Ovary (tissue), 9 donors: ENCODE results near the gene IBA57. TPM values are rescaled to one million over a fixed set of nuclear protein-coding genes. Genes with fewer than 3 reads are reported as not detected.

ENCODE experiments used
- DNase-seq, 5 donors: peaks; one replicate each; pipeline ENCODE4 v3.0.0-alpha.2; 2019 to 2020
- H3K27ac ChIP-seq, 2 donors: fragments of 200-600 bp; one replicate each; pipeline versions ENCODE4 v1.5.1 to v1.8.0; 2019 to 2022
- H3K27me3 ChIP-seq: fragments of 200-600 bp; one replicate; pipeline ENCODE4 v1.8.0; 2022
- H3K36me3 ChIP-seq: fragments of 200-600 bp; sonication (generic); one replicate; pipeline ENCODE4 v1.5.1; 2019
- H3K4me1 ChIP-seq: one replicate; pipeline ENCODE4 v1.8.1; 2013; ENCODE audit warnings: mild to moderate bottlenecking, moderate library complexity; ENCODE audit not compliant: insufficient read depth
- H3K4me3 ChIP-seq: fragments of 200-600 bp; sonication (generic); one replicate; pipeline ENCODE4 v1.5.1; 2017
- H3K9me3 ChIP-seq, 2 donors: fragments of 200-600 bp in 1 of 2; sonication (generic) in 1 of 2; one replicate each; pipeline versions ENCODE4 v1.5.1 to v1.8.1; 2013 to 2019; ENCODE audit warnings: mild to moderate bottlenecking in 1 of 2, moderate library complexity in 1 of 2
- CTCF ChIP-seq, 3 donors: fragments of 450-650 bp in 2 of 3; fragments of 200-600 bp in 1 of 3; IDR thresholded peaks; one replicate each; pipeline versions ENCODE4 v1.5.1 to v1.8.0; 2016 to 2022; ENCODE audit warnings: antibody characterized with exemption in 3 of 3, mild to moderate bottlenecking in 1 of 3
- EP300 ChIP-seq: sonication (generic); formaldehyde crosslinking; IDR thresholded peaks from one replicate; pipeline ENCODE4 v1.6.1; 2017; ENCODE audit warnings: antibody characterized with exemption
- POLR2A ChIP-seq: fragments of 450-650 bp; IDR thresholded peaks from one replicate; pipeline ENCODE4 v1.6.1; 2017; ENCODE audit warnings: antibody characterized with exemption, mild to moderate bottlenecking, moderate library complexity
- WGBS, 3 donors: extraction: QIAGEN DNeasy Blood & Tissue Kit in 1 of 3; methylation state at CpG; one replicate each; pipeline versions ENCODE4 v1.1.5 to v1.1.7; 2013 to 2017; 5-methylcytosine and 5-hydroxymethylcytosine counted together
- intact Hi-C, 4 donors: fragments of 100-400 bp; cut with DNase I; formaldehyde crosslinking; loops; one replicate each; pipeline versions ENCODE4 v1.11.0 to v1.15.1; 2022 to 2023
- polyA plus RNA-seq, 2 donors: library from polyadenylated mRNA; stranded (reverse); fragments of 200-250 nt in 1 of 2; fragments of 350-450 nt in 1 of 2; fragmentation: Illumina TruSeq in 1 of 2; extraction: RNeasy Lipid Tissue Mini Kit (QIAGEN cat#74804) in 1 of 2; gene quantifications; one replicate each; pipeline ENCODE4 v1.2.3, GENCODE V29; 2013 to 2014
- total RNA-seq, 7 donors: library from RNA; depleted of rRNA in 2 of 7; stranded (reverse); fragments of >200 nt in 2 of 7; fragmentation: NEBNext Ultra II Directional in 3 of 7; extraction: Animal tissue kit (Norgen Biotek cat#: 25700) in 3 of 7; gene quantifications; one replicate each; pipeline versions ENCODE4 v1.1.0 to v1.2.4, GENCODE V29; 2016 to 2023
- donor health status: DM: no; HTN: no; CAD: no; lungs with moderate emphysema.
- donor health status: DM: no; HTN: no; CAD: no.
- donor health status: Bipolar disorder and iron deficiency.
- donor health status: DM: yes; HTN: yes; CAD: no.
- donor health status: DM: no; HTN: no; CAD: no.
- donor health status: DM: yes; HTN: yes; CAD: no.

The IBA57 gene
- total and polyA plus RNA-seq, 9 donors = 2.8 to 14.5 (median 9.0) TPM

GRCh38 chr1:228154021-228154669, 11.5 kb upstream of the IBA57 start:
- 82 to 95% (median 94%) methylated on average over 11 of the region's 11 CpGs for WGBS, 3 donors
- H3K27ac ChIP-seq = no peak overlapping the region
- no peaks in the 10 kb centered on the region for H3K9me3 ChIP-seq
- no peak for TF ChIP-seq EP300
- TF ChIP-seq CTCF (IDR thresholded peaks at IDR 0.05) = no peak
- no peak for TF ChIP-seq POLR2A
- peak in 2 of 5 donors; percentile 21 to 29 for DNase-seq
- H3K27me3 ChIP-seq = no peaks in the 10 kb centered on the region
- no peaks in the 10 kb centered on the region for H3K36me3 ChIP-seq
- no peak overlapping the region for H3K4me3 ChIP-seq
- intact Hi-C loops = no loop called here
- H3K4me1 ChIP-seq = peaks cover 26% of the 10 kb centered on the region

- Histone ChIP-seq H3K27ac (no peak overlapping the region), H3K4me3 (no peak overlapping the region)
- WGBS, 3 donors = 85 to 90% (median 85%) methylated on average over 20 of the region's 20 CpGs
These were observed 10.7 kb upstream of the IBA57 start for GRCh38 chr1:228154670-228155571.

GRCh38 chr1:228155596-228156514, 9.7 kb upstream of the IBA57 start:
- peak in 3 of 5 donors; percentile 17 to 29 (median 22) for DNase-seq
- no peaks in the 10 kb centered on the region for H3K27me3 ChIP-seq
- no peaks in the 10 kb centered on the region for H3K36me3 ChIP-seq
- WGBS, 3 donors = 86 to 92% (median 86%) methylated on average over 16 of the region's 16 CpGs
- H3K4me3 ChIP-seq = no peak overlapping the region
- no peaks in the 10 kb centered on the region for H3K9me3 ChIP-seq
- intact Hi-C loops = no loop called here
- peaks cover 12% of the 10 kb centered on the region for H3K4me1 ChIP-seq
- no peak overlapping the region for H3K27ac ChIP-seq
- TF ChIP-seq CTCF (IDR thresholded peaks at IDR 0.05) (no peak), POLR2A (no peak), EP300 (no peak)

More at GRCh38 chr1:228154670-228155571, 10.7 kb upstream of the IBA57 start:
- no peaks in the 10 kb centered on the region for H3K36me3 ChIP-seq
- TF ChIP-seq CTCF (IDR thresholded peaks at IDR 0.05) (no peak), POLR2A (no peak), EP300 (no peak)
- peak in 3 of 5 donors; percentile 16 to 31 (median 21) for DNase-seq
- H3K4me1 ChIP-seq = peaks cover 21% of the 10 kb centered on the region
- H3K27me3 ChIP-seq = no peaks in the 10 kb centered on the region
- H3K9me3 ChIP-seq = no peaks in the 10 kb centered on the region
- intact Hi-C loops = no loop called here

GRCh38 chr1:228156515-228156881, 9.1 kb upstream of the IBA57 start:
- peak in 3 of 5 donors; percentile 30 to 37 (median 31) for DNase-seq
- Histone ChIP-seq H3K27me3 (no peaks in the 10 kb centered on the region), H3K4me3 (no peak overlapping the region), H3K9me3 (no peaks in the 10 kb centered on the region), H3K4me1 (peaks cover 6% of the 10 kb centered on the region), H3K36me3 (no peaks in the 10 kb centered on the region), H3K27ac (no peak overlapping the region)
- intact Hi-C loops = no loop called here
- WGBS, 3 donors = 69 to 83% (median 76%) methylated on average over 8 to 9 of the region's 9 CpGs
- TF ChIP-seq EP300 (no peak), POLR2A (no peak), CTCF (IDR thresholded peaks at IDR 0.05) (no peak)
